HG02973 (cell line): ENCODE results near the gene PEAK3.

Experiments used
- ATAC-seq: cut with Tn5 transposase; IDR thresholded peaks from one replicate; pipeline ENCODE4 v1.9.1; 2021; ENCODE audit warnings: moderate library complexity; ENCODE audit not compliant: unreplicated experiment

Gene PEAK3

DNA sequence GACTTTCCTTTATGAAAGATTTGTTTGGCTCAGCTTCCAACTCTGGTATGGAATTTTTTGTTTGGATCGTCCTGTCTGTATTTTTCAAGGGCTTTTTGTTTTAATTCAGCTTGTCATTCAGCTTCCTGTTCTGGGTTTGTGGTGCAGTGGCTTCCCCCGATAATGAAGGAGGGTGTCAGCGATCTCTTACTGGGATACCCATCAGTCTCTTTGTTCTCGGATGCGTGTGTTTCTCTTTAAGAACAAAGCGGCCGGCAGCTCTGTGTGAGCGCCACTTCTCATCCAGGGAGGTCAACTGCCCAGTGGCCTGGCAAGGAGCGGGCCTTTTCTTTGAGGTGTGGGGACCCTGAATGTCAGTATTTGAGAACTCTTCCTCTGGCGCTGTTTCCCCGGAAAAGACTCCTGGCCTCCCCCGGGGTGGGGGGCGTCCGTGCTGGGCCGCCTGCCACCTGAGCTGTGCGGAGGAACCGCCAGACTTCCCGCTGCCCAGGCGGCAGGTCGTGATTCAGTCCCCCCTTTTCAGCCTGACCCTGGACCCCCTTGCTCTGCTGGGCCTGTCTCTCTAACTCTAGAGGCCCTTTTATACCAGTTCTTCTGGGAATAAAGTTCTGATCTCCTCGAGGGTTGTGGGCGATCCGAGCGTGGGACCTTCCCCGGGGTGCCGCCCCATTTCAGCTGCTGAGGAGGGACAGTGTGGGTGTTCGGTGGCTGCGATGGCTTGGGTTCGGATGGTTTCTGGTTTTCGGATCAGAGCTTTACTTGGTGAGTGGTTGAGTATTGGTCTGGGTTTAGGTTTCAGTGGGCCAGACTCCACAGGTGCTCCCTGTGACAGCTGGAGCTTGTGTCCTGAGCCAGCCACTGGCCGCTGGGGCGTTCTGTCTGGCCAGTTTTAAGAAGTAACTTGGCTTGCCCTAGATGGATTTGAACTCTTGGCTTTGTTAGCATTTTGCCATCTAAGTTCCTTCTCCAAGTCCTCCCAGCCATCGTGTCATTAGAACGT, 41.9 kb downstream of the PEAK3 start:
- ATAC-seq = no peak

- ATAC-seq = no peak
Observed at GRCh38 chr19:2239173-2239572, 42.8 kb downstream of the PEAK3 start.

DNA sequence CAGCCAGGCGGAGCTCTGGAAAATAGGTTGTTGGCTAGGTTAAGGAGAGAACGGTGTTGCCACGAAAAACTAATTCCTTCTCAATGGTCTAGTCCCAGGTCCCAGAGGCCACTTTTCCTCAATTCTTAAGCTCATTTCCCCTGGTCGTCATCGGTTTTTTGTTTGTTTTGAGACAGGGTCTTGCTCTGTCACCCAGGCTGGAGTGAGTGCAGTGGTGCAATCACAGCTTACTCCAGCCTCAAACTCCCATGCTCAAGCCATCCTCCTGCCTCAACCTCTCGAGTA, 44.2 kb downstream of the PEAK3 start:
- no peak for ATAC-seq

GRCh38 chr19:2237051-2237868, 44.7 kb downstream of the PEAK3 start:
- no peak for ATAC-seq

- ATAC-seq = peak; percentile 53
Observed at GRCh38 chr19:2236314-2237050, 45.5 kb downstream of the PEAK3 start, which contains the start of the genes PLEKHJ1 and SF3A2. PLEKHJ1 (minus strand) TSS chr19:2236329; CDS start chr19:2236248, 81 bp downstream. SF3A2 (plus strand) TSS chr19:2236824; CDS start chr19:2243419, 6,595 bp downstream.

GRCh38 chr19:2236064-2236313, 46.0 kb downstream of the PEAK3 start:
- ATAC-seq = no peak

DNA sequence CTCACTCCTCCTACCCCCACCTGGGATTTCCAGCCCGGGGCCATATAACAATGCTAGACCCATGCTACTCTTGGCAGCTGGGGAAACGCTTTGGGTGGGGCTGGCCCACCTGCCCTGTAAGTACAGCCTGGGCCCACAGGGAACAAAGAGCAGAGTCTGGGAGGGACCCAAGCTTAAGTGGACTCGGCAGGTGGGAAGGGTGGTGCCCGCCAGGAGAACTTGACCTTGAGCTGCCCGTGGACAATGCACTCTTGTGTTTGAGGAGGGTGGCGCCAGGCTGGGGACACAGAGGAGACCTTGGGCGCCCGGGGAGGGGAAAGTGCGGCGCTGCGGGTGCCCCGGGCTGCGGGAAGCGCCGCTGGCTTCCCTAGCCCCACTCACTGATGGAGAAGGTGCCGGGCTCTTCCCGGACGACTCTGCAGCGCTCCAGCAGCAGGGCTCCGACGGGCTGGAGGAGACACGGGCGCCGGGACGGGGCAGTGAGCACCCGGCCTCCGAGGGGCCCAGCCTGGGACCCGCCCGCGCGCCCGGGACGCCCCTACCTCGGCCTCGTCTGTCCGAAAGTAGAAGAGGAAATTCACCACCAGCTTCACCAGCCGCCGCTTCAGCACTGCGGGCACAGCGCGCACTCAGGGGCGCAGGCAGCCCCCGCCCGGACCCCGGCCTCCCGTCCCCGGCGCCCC, 46.5 kb downstream of the PEAK3 start:
- peak; percentile 7 for ATAC-seq

DNA sequence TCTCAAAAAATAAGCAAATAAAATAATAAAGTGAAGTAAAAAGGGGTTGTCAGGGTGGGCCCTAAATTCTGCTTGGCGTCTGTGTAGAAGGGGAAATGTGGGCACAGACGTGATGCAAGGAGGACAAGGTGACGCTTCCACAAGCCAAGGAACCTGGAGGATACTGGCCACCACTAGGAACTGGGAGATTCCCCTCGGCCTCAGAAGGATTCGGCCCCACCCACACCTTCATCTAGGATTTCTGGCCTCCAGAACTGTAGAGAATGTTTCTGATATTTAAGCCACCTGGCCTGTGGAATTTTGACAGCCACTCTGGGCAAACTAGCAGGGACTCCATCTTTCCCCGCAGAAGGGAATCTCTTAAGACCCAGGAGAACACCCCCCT, 47.0 kb downstream of the PEAK3 start:
- no peak for ATAC-seq

DNA sequence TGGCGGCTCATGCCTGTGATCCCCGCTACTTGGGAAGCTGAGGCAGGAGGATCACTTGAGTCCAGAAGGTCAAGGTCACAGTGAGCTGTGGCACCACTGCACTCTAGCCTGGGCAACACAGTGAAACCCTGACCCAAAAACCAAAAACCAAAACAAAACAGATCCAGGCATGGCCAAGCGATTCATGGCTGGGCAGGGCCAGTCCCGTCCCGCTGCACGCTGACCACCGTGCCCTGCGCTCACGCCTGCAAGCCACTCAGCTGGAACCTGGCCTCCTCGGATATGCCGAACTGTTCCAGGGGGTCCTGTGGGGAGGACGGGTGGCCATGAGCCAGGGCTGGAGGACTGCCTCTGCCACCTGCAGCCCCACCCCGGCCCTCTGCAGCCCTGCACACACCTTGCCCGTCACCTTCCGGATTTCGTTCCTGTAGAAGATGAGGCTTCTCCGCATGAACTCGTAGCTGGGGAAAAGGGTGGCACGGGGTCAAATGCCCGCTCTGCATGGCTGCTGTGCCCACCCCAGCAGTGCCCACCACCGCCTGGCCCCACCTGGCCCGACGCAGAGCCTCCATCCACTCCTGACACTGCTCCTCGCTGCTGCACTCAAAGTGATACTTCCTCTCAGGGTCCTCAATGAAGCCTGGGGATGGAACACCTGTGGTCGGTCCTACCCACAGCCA, 48.2 kb downstream of the PEAK3 start:
- no peak for ATAC-seq

- ATAC-seq = no peak
Observed at GRCh38 chr19:2232286-2233151, 49.5 kb downstream of the PEAK3 start.

GRCh38 chr19:2231621-2232221, 50.3 kb downstream of the PEAK3 start:
- no peak for ATAC-seq

DNA sequence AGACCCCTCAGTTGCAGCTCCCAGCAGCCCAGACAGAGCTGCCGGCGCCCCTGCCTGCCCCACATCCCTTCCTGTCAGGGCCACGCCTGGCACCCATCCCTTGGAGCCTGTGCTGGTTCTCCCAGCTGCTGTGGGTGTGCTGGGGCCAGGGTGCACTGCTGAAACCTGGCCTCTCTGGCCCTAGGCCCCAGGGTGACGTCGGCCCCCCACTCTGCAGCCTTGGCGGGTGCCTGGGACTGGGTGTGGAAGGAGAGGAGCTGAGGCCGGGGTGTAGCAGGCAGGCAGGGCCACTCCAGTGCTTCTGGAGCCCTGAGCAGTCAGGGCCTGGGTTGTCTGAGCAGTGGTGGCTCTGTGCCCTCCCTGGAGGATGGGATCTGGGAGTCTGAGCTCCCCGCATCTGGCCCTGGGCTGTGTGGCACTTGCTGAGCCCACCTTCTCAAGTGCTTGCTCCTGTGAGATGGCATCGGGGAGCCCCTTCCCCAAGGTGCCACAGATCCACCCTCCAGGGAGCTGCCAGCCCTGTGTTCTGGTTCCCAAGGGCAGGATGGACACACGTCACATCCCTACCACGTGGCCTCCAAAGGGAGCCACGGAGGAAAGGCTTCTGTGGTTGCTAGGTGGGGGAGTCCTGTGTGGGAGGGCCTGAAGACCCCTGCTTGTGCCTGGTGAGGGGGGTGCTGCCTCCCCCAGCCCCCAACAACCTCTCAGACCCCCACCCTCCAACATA, 51.0 kb downstream of the PEAK3 start:
- no peak for ATAC-seq

DNA sequence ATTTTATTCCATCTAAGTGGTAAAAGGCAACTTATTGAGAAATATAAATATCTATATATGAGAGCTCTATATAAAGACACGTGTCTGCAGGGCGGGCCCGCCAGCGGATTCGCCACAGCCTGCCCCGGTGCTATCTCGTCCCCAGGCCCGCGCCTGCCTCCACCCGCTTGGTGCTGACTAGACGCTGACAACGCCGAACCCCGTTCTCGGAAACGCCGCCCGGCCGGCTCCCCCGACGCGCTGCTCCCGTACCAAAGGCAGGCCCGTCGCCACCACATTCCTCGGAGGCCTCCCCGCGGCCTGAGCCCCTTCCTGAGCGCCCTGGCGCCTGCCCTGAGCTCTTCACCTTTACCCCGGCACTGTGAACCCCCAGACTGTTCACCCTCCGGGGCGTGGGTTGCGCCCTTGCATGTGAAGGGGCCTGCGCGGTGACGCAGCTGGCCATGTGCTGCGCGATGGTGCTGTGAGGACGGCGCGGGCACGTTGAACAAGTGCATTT, 51.9 kb downstream of the PEAK3 start:
- ATAC-seq = no peak

- ATAC-seq = no peak
Observed at GRCh38 chr19:2229103-2230032, 52.6 kb downstream of the PEAK3 start.

- ATAC-seq = no peak
Observed at GRCh38 chr19:2228157-2229030, 53.6 kb downstream of the PEAK3 start.
